ENCODE measurements around the gene SLC6A1.

SLC6A1 gene

GRCh38 chr3:11001658-11002021 lies 9.1 kb downstream of the SLC6A1 start:
- Histone ChIP-seq H3F3A (ENCODE audit: insufficient read depth, low read length) (no peaks in the 10 kb centered on the region), H3K9me3 (ENCODE audit: low read length) (no peaks in the 10 kb centered on the region), H3K27me3 (ENCODE audit: insufficient read depth, low read length) (no peaks in the 10 kb centered on the region), H3K27ac (ENCODE audit: low read depth, low read length, poor library complexity, severe bottlenecking) (no peak overlapping the region), H3K4me3 (ENCODE audit: low read depth, low read length, poor library complexity, severe bottlenecking) (no peak overlapping the region), H2AFZ (ENCODE audit: low read length) (no peak overlapping the region), H3K4me2 (ENCODE audit: low read length) (no peak overlapping the region), H3K79me2 (ENCODE audit: insufficient read depth, low read length) (no peaks in the 10 kb centered on the region), H3K9me2 (ENCODE audit: low read depth, low read length) (no peaks in the 10 kb centered on the region), H3K9ac (ENCODE audit: low read length) (no peak overlapping the region), H3K36me3 (ENCODE audit: insufficient read depth, low read length) (no peaks in the 10 kb centered on the region), H3K4me1 (ENCODE audit: insufficient read depth, low read length, severe bottlenecking) (no peaks in the 10 kb centered on the region), H4K20me1 (ENCODE audit: insufficient read depth, low read length) (no peaks in the 10 kb centered on the region)
- no peak for TF ChIP-seq EZH2 (IDR thresholded peaks at IDR 0.05; ENCODE audit: borderline replicate concordance, low read length)

GRCh38 chr3:11002371-11002807 lies 9.8 kb downstream of the SLC6A1 start:
- Histone ChIP-seq H4K20me1 (ENCODE audit: insufficient read depth, low read length) (no peaks in the 10 kb centered on the region), H3K4me2 (ENCODE audit: low read length) (no peak overlapping the region), H2AFZ (ENCODE audit: low read length) (no peak overlapping the region), H3K4me3 (ENCODE audit: low read depth, low read length, poor library complexity, severe bottlenecking) (no peak overlapping the region), H3K9ac (ENCODE audit: low read length) (no peak overlapping the region), H3F3A (ENCODE audit: insufficient read depth, low read length) (no peaks in the 10 kb centered on the region), H3K27me3 (ENCODE audit: insufficient read depth, low read length) (no peaks in the 10 kb centered on the region), H3K9me2 (ENCODE audit: low read depth, low read length) (no peaks in the 10 kb centered on the region), H3K4me1 (ENCODE audit: insufficient read depth, low read length, severe bottlenecking) (no peaks in the 10 kb centered on the region), H3K79me2 (ENCODE audit: insufficient read depth, low read length) (no peaks in the 10 kb centered on the region), H3K9me3 (ENCODE audit: low read length) (no peaks in the 10 kb centered on the region), H3K36me3 (ENCODE audit: insufficient read depth, low read length) (no peaks in the 10 kb centered on the region), H3K27ac (ENCODE audit: low read depth, low read length, poor library complexity, severe bottlenecking) (no peak overlapping the region)
- TF ChIP-seq EZH2 (IDR thresholded peaks at IDR 0.05; ENCODE audit: borderline replicate concordance, low read length): no peak
- no peak for TF ChIP-seq CTCF (IDR thresholded peaks at IDR 0.05; ENCODE audit: low read length)

GRCh38 chr3:11004563-11004962 lies 12.0 kb downstream of the SLC6A1 start:
- Histone ChIP-seq H3K9ac (ENCODE audit: low read length) (no peak overlapping the region), H3K27ac (ENCODE audit: low read depth, low read length, poor library complexity, severe bottlenecking) (no peak overlapping the region), H3F3A (ENCODE audit: insufficient read depth, low read length) (no peaks in the 10 kb centered on the region), H3K79me2 (ENCODE audit: insufficient read depth, low read length) (no peaks in the 10 kb centered on the region), H3K9me2 (ENCODE audit: low read depth, low read length) (no peaks in the 10 kb centered on the region), H3K4me3 (ENCODE audit: low read depth, low read length, poor library complexity, severe bottlenecking) (no peak overlapping the region), H2AFZ (ENCODE audit: low read length) (no peak overlapping the region), H4K20me1 (ENCODE audit: insufficient read depth, low read length) (no peaks in the 10 kb centered on the region), H3K9me3 (ENCODE audit: low read length) (no peaks in the 10 kb centered on the region), H3K4me1 (ENCODE audit: insufficient read depth, low read length, severe bottlenecking) (no peaks in the 10 kb centered on the region), H3K4me2 (ENCODE audit: low read length) (no peak overlapping the region), H3K36me3 (ENCODE audit: insufficient read depth, low read length) (no peaks in the 10 kb centered on the region), H3K27me3 (ENCODE audit: insufficient read depth, low read length) (no peaks in the 10 kb centered on the region)
- TF ChIP-seq CTCF (IDR thresholded peaks at IDR 0.05; ENCODE audit: low read length) (no peak), EZH2 (IDR thresholded peaks at IDR 0.05; ENCODE audit: borderline replicate concordance, low read length) (no peak)

GRCh38 chr3:11005686-11006256 lies 13.2 kb downstream of the SLC6A1 start:
- Histone ChIP-seq H3K79me2 (ENCODE audit: insufficient read depth, low read length) (no peaks in the 10 kb centered on the region), H3K27ac (ENCODE audit: low read depth, low read length, poor library complexity, severe bottlenecking) (no peak overlapping the region), H3K4me1 (ENCODE audit: insufficient read depth, low read length, severe bottlenecking) (no peaks in the 10 kb centered on the region), H3K9me2 (ENCODE audit: low read depth, low read length) (no peaks in the 10 kb centered on the region), H3F3A (ENCODE audit: insufficient read depth, low read length) (no peaks in the 10 kb centered on the region), H3K36me3 (ENCODE audit: insufficient read depth, low read length) (no peaks in the 10 kb centered on the region), H3K9me3 (ENCODE audit: low read length) (no peaks in the 10 kb centered on the region), H3K9ac (ENCODE audit: low read length) (no peak overlapping the region), H3K4me2 (ENCODE audit: low read length) (no peak overlapping the region), H4K20me1 (ENCODE audit: insufficient read depth, low read length) (no peaks in the 10 kb centered on the region), H3K4me3 (ENCODE audit: low read depth, low read length, poor library complexity, severe bottlenecking) (no peak overlapping the region), H2AFZ (ENCODE audit: low read length) (no peak overlapping the region), H3K27me3 (ENCODE audit: insufficient read depth, low read length) (no peaks in the 10 kb centered on the region)
- TF ChIP-seq EZH2 (IDR thresholded peaks at IDR 0.05; ENCODE audit: borderline replicate concordance, low read length): no peak
- TF ChIP-seq CTCF (IDR thresholded peaks at IDR 0.05; ENCODE audit: low read length): no peak

All from OCI-LY1 (cell line).